ENCODE measurements around the gene AUTS2.

DNA sequence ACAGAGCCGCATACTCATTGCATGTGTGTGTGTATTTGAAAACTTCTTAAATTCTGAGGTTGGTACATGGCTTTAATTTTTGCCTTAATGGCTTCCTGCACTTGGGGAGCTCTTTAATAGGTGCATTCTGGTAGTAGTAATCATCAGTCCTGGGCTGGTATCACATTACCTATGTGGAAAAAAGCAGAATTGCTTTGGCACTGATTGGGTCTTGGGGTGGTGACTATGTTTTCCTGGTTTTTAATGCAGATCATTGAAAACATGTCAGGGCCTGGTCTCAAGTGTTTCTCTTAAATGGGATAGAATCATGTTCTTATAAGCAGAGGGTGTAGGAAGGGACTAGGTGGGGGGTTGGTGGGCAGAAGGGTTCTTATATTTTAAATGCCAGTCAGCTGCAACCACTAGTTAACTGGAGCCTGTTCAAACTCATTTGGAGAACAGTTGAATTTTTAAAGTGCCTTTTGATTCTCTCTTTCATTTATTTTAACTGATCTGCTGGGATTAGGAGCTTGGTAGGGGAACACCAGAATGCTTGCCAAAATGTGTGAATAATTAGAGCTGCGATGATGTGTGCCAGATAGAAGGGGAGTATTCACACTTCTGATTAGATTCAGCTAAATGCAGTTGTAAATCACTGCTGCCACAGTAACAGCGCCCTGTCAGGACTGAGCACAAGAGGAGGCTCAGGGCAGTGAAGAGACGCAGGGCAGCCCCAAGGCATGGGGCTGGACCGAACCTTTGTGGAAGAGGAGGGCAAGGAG lies 900.1 kb downstream of the AUTS2 start:
- no peak for TF ChIP-seq EZH2 (IDR thresholded peaks at IDR 0.05; ENCODE audit: low read depth, low read length, severe bottlenecking)
- no peak for TF ChIP-seq POLR2A (IDR thresholded peaks at IDR 0.05; ENCODE audit: control extremely low read depth in 1 of 2, low read depth in 2 of 2, low read length in 2 of 2)
- TF ChIP-seq, protein P1, sequence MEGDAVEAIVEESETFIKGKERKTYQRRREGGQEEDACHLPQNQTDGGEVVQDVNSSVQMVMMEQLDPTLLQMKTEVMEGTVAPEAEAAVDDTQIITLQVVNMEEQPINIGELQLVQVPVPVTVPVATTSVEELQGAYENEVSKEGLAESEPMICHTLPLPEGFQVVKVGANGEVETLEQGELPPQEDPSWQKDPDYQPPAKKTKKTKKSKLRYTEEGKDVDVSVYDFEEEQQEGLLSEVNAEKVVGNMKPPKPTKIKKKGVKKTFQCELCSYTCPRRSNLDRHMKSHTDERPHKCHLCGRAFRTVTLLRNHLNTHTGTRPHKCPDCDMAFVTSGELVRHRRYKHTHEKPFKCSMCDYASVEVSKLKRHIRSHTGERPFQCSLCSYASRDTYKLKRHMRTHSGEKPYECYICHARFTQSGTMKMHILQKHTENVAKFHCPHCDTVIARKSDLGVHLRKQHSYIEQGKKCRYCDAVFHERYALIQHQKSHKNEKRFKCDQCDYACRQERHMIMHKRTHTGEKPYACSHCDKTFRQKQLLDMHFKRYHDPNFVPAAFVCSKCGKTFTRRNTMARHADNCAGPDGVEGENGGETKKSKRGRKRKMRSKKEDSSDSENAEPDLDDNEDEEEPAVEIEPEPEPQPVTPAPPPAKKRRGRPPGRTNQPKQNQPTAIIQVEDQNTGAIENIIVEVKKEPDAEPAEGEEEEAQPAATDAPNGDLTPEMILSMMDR (IDR thresholded peaks at IDR 0.05; ENCODE audit: control extremely low read depth in 1 of 3, insufficient read depth in 1 of 3, low read depth in 1 of 3, low read length in 3 of 3): no peak
- TF ChIP-seq EGR1 (IDR thresholded peaks at IDR 0.05; ENCODE audit: borderline replicate concordance, low read depth, low read length): no peak
- TF ChIP-seq SUZ12 (IDR thresholded peaks at IDR 0.05; ENCODE audit: low read length): no peak
- no peak for TF ChIP-seq CREB1 (IDR thresholded peaks at IDR 0.05)
